ENCODE data around the gene GPER1.

Gene GPER1

GRCh38 chr7:1121886-1122831, 34.2 kb downstream of the GPER1 start:
- no peak overlapping the region for H3K9ac ChIP-seq (ENCODE audit: low read length)

GRCh38 chr7:1122832-1123501, 35.1 kb downstream of the GPER1 start:
- Histone ChIP-seq H3K9ac (ENCODE audit: low read length) (no peak overlapping the region), H3K27me3 (ENCODE audit: insufficient read depth, low read length) (no peaks in the 10 kb centered on the region), H4K20me1 (ENCODE audit: insufficient read depth, low read length) (no peaks in the 10 kb centered on the region), H3F3A (ENCODE audit: insufficient read depth, low read length) (no peaks in the 10 kb centered on the region), H3K4me2 (ENCODE audit: low read length) (no peak overlapping the region), H3K79me2 (ENCODE audit: insufficient read depth, low read length) (no peaks in the 10 kb centered on the region), H3K9me3 (ENCODE audit: low read length) (no peaks in the 10 kb centered on the region), H3K9me2 (ENCODE audit: low read depth, low read length) (no peaks in the 10 kb centered on the region), H3K4me1 (ENCODE audit: insufficient read depth, low read length, severe bottlenecking) (no peaks in the 10 kb centered on the region), H3K4me3 (ENCODE audit: low read depth, low read length, poor library complexity, severe bottlenecking) (no peak overlapping the region), H3K36me3 (ENCODE audit: insufficient read depth, low read length) (peaks cover 3% of the 10 kb centered on the region; the same call in 1 of the 2 replicates), H3K27ac (ENCODE audit: low read depth, low read length, poor library complexity, severe bottlenecking) (no peak overlapping the region), H2AFZ (ENCODE audit: low read length) (no peak overlapping the region)
- no peak for TF ChIP-seq CTCF (IDR thresholded peaks at IDR 0.05; ENCODE audit: low read length)

More at GRCh38 chr7:1121886-1122831, 34.2 kb downstream of the GPER1 start:
- Histone ChIP-seq H2AFZ (ENCODE audit: low read length) (no peak overlapping the region), H3K4me2 (ENCODE audit: low read length) (no peak overlapping the region), H3F3A (ENCODE audit: insufficient read depth, low read length) (no peaks in the 10 kb centered on the region), H3K9me3 (ENCODE audit: low read length) (no peaks in the 10 kb centered on the region), H3K36me3 (ENCODE audit: insufficient read depth, low read length) (peaks cover 3% of the 10 kb centered on the region; the same call in 1 of the 2 replicates), H3K27ac (ENCODE audit: low read depth, low read length, poor library complexity, severe bottlenecking) (no peak overlapping the region), H3K9me2 (ENCODE audit: low read depth, low read length) (no peaks in the 10 kb centered on the region), H3K27me3 (ENCODE audit: insufficient read depth, low read length) (no peaks in the 10 kb centered on the region), H4K20me1 (ENCODE audit: insufficient read depth, low read length) (no peaks in the 10 kb centered on the region), H3K4me1 (ENCODE audit: insufficient read depth, low read length, severe bottlenecking) (no peaks in the 10 kb centered on the region), H3K79me2 (ENCODE audit: insufficient read depth, low read length) (no peaks in the 10 kb centered on the region), H3K4me3 (ENCODE audit: low read depth, low read length, poor library complexity, severe bottlenecking) (no peak overlapping the region)
- TF ChIP-seq EZH2 (IDR thresholded peaks at IDR 0.05; ENCODE audit: borderline replicate concordance, low read length) (no peak), CTCF (IDR thresholded peaks at IDR 0.05; ENCODE audit: low read length) (no peak)

- Histone ChIP-seq H3K36me3 (ENCODE audit: insufficient read depth, low read length) (peaks cover 3% of the 10 kb centered on the region; the same call in 1 of the 2 replicates), H2AFZ (ENCODE audit: low read length) (no peak overlapping the region), H4K20me1 (ENCODE audit: insufficient read depth, low read length) (no peaks in the 10 kb centered on the region), H3K4me3 (ENCODE audit: low read depth, low read length, poor library complexity, severe bottlenecking) (no peak overlapping the region), H3K4me1 (ENCODE audit: insufficient read depth, low read length, severe bottlenecking) (no peaks in the 10 kb centered on the region), H3K4me2 (ENCODE audit: low read length) (no peak overlapping the region), H3F3A (ENCODE audit: insufficient read depth, low read length) (no peaks in the 10 kb centered on the region), H3K9ac (ENCODE audit: low read length) (no peak overlapping the region), H3K79me2 (ENCODE audit: insufficient read depth, low read length) (no peaks in the 10 kb centered on the region), H3K27me3 (ENCODE audit: insufficient read depth, low read length) (no peaks in the 10 kb centered on the region), H3K27ac (ENCODE audit: low read depth, low read length, poor library complexity, severe bottlenecking) (no peak overlapping the region), H3K9me3 (ENCODE audit: low read length) (no peaks in the 10 kb centered on the region), H3K9me2 (ENCODE audit: low read depth, low read length) (no peaks in the 10 kb centered on the region)
- TF ChIP-seq CTCF (IDR thresholded peaks at IDR 0.05; ENCODE audit: low read length) (0 out of 2 replicates have a peak, but pooled peaks have one; percentile 5), EZH2 (IDR thresholded peaks at IDR 0.05; ENCODE audit: borderline replicate concordance, low read length) (no peak)
Measured at GRCh38 chr7:1123715-1124114, 35.8 kb downstream of the GPER1 start.
